Renal pelvis (tissue), 4 donors: Measurements from ENCODE around the gene URM1. TPM values are rescaled to one million over a fixed set of nuclear protein-coding genes. Genes with fewer than 3 reads are reported as not detected.

Source experiments
- DNase-seq: peaks from one replicate; pipeline ENCODE4 v3.0.0-alpha.2; 2013
- polyA plus RNA-seq, 3 donors: library from polyadenylated mRNA; unstranded; fragments of 120-200 nt; gene quantifications; one replicate each; pipeline ENCODE4 v1.2.1, GENCODE V29; 2013; ENCODE audit not compliant: insufficient read length in 3 of 3

Gene URM1
- polyA plus RNA-seq, 3 donors: 60.5 to 70.8 (median 64.7) TPM

- peak; percentile 43 for DNase-seq
Observed at GRCh38 chr9:128341435-128341849, 29.7 kb upstream of the URM1 start.

GRCh38 chr9:128342971-128343680 lies 28.0 kb upstream of the URM1 start:
- DNase-seq: no peak

GRCh38 chr9:128343855-128344254 lies 27.3 kb upstream of the URM1 start:
- DNase-seq: no peak

GRCh38 chr9:128344931-128345605 lies 26.1 kb upstream of the URM1 start:
- no peak for DNase-seq

GRCh38 chr9:128349125-128349524 lies 22.0 kb upstream of the URM1 start:
- no peak for DNase-seq

GRCh38 chr9:128349772-128350171 lies 21.4 kb upstream of the URM1 start:
- DNase-seq: no peak

GRCh38 chr9:128355451-128355850 lies 15.7 kb upstream of the URM1 start:
- DNase-seq: no peak

GRCh38 chr9:128358090-128358489 lies 13.1 kb upstream of the URM1 start:
- no peak for DNase-seq

GRCh38 chr9:128358861-128359260 lies 12.3 kb upstream of the URM1 start:
- DNase-seq: no peak

GRCh38 chr9:128360826-128361225 lies 10.3 kb upstream of the URM1 start:
- DNase-seq: no peak

- DNase-seq: no peak
Observed at GRCh38 chr9:128361296-128361985, 9.7 kb upstream of the URM1 start.

GRCh38 chr9:128361986-128362646 lies 9.1 kb upstream of the URM1 start:
- peak; percentile 82 for DNase-seq

GRCh38 chr9:128362774-128363173 lies 8.4 kb upstream of the URM1 start:
- no peak for DNase-seq

GRCh38 chr9:128365525-128365924 lies 5.6 kb upstream of the URM1 start:
- no peak for DNase-seq

- DNase-seq: no peak
Observed at GRCh38 chr9:128369024-128369706, 2.0 kb upstream of the URM1 start.

GRCh38 chr9:128370367-128370751 lies 815 bp upstream of the URM1 start:
- no peak for DNase-seq

GRCh38 chr9:128371630-128372117 lies 500 bp downstream of the URM1 start:
- no peak for DNase-seq

- DNase-seq: no peak
Observed at GRCh38 chr9:128372188-128372641, 1.0 kb downstream of the URM1 start.

GRCh38 chr9:128372784-128373183 lies 1.6 kb downstream of the URM1 start:
- no peak for DNase-seq

- no peak for DNase-seq
Observed at GRCh38 chr9:128374221-128374675, 3.1 kb downstream of the URM1 start.

GRCh38 chr9:128375865-128376264 lies 4.7 kb downstream of the URM1 start:
- DNase-seq: no peak

GRCh38 chr9:128382261-128382660 lies 11.1 kb downstream of the URM1 start:
- no peak for DNase-seq
